Subcutaneous adipose tissue (tissue), 4 donors: Measurements from ENCODE around the gene CHST11. TPM values are rescaled to one million over a fixed set of nuclear protein-coding genes. Genes with fewer than 3 reads are reported as not detected.

ENCODE experiments used
- total RNA-seq, 4 donors: library from RNA; depleted of rRNA; stranded (reverse); fragments of >200 nt; gene quantifications; one replicate each; pipeline ENCODE4 v1.1.0, GENCODE V29; 2016
- TF ChIP-seq, protein P1 (sequence below): fragments of 450-650 bp; IDR thresholded peaks from one replicate; pipeline ENCODE4 v1.5.1; 2016; ENCODE audit warnings: low read depth, mild to moderate bottlenecking, control low read depth, antibody characterized with exemption, moderate library complexity

CHST11 gene
- total RNA-seq, 4 donors from 2014 or later = 5.1 to 48.4 (median 9.3) TPM

GRCh38 chr12:104638218-104638850, 181.6 kb downstream of the CHST11 start:
- TF ChIP-seq, protein P1, sequence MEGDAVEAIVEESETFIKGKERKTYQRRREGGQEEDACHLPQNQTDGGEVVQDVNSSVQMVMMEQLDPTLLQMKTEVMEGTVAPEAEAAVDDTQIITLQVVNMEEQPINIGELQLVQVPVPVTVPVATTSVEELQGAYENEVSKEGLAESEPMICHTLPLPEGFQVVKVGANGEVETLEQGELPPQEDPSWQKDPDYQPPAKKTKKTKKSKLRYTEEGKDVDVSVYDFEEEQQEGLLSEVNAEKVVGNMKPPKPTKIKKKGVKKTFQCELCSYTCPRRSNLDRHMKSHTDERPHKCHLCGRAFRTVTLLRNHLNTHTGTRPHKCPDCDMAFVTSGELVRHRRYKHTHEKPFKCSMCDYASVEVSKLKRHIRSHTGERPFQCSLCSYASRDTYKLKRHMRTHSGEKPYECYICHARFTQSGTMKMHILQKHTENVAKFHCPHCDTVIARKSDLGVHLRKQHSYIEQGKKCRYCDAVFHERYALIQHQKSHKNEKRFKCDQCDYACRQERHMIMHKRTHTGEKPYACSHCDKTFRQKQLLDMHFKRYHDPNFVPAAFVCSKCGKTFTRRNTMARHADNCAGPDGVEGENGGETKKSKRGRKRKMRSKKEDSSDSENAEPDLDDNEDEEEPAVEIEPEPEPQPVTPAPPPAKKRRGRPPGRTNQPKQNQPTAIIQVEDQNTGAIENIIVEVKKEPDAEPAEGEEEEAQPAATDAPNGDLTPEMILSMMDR = no peak

- TF ChIP-seq, protein P1 = no peak
Observed at GRCh38 chr12:104638851-104639240, 182.1 kb downstream of the CHST11 start.

DNA sequence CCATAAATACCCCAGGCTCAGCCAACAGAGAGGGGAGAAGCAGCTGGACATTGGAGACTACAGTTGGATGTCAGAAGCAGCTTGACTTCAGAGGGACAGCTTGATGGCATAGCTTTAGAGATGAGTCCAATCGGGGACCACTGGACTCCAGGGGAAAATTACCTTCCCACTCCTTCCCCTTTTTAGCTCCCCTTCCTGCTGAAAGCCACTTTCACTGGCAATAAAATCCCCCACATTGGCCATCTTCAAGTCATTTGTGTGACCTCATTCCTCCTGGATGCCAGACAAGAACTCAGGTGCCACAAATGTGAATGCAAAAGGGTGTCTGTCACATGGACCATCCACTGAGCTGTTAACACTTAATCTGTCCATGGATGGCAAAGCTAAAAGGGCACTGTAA, 184.2 kb downstream of the CHST11 start:
- TF ChIP-seq, protein P1 = no peak

GRCh38 chr12:104641862-104642261, 185.1 kb downstream of the CHST11 start:
- TF ChIP-seq, protein P1 = no peak

DNA sequence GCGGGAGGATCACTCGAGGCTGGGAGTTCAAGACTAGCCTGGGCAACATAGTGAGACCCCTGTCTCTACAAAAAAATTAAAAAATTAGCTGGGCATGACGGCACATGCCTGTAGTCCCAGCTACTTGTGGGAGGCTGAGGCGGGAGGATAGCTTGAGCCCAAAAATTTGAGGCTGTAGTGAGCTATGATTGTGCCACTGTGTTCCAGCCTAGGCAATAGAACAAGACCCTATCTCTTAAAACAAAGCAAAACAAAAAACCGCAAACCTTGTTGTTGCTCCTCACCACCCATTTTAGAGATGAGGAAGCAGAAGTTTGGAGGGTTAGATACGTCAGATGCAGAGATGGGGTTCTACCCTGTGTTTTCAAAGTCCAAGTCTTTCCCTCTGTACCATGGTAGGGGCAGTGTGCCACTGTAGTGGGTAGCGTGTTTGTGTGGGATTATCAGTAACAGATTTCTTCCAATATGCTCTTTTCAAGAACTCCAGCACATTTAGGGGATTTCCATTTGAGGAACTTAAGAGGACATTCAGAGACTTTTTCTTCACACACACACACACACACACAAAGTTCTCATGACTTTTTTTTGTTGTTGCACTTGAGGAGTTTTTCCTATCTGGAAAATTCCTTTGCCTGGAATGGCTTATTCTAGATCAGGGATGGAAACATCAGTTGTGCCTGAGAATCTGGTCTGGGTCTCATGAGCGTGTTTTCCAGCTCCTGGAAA, 186.5 kb downstream of the CHST11 start:
- TF ChIP-seq, protein P1 = no peak

- TF ChIP-seq, protein P1 = no peak
Observed at GRCh38 chr12:104643819-104644669, 187.3 kb downstream of the CHST11 start.

DNA sequence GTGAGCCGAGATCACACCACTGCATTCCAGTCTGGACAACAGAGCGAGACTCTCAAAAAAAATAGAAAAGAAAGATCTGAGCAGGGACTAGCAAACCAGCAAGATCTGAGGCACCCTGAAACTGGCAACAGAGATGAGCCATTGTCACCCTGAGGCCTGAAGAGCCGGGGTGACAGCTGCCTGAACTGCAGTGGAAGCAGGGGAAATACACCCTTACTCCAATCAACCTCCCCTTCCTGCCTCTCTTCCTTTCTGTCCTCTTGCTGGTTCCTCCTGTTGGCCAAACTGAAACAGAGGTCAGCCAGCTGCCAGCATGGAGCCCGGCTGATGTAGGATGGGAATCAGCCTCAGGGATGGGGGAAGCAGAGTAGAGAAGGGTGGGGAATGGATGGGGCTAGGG, 192.0 kb downstream of the CHST11 start:
- TF ChIP-seq, protein P1 = no peak
